Stimulated activated CD4-positive, alpha-beta T cell treated with anti-CD3 and anti-CD28 coated beads, Interleukin-2, amount 100 ng/mL, for 24 hours (primary cell): ENCODE measurements around the gene IDI2.

ENCODE experiments used
- DNase-seq, 2 donors: peaks; one replicate each; pipeline ENCODE4 v3.0.0-alpha.2; 2020

Gene IDI2

DNA sequence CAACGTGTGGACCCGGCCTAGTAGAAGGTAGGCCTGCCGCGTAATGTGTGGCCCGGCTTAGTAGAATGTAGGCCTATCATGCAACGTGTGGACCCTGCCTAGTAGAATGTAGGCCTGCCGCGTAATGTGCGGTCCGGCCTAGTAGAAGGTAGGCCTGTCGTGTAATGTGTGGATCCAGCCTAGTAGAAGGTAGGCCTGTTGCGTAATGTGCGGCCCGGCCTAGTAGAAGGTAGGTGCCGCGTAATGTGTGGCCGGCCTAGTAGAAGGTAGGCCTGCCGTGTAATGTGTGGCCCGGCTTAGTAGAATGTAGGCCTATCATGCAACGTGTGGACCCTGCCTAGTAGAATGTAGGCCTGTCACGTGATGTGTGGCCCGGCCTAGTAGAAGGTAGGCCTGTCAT, 49.3 kb downstream of the IDI2 start:
- DNase-seq: no peak

DNA sequence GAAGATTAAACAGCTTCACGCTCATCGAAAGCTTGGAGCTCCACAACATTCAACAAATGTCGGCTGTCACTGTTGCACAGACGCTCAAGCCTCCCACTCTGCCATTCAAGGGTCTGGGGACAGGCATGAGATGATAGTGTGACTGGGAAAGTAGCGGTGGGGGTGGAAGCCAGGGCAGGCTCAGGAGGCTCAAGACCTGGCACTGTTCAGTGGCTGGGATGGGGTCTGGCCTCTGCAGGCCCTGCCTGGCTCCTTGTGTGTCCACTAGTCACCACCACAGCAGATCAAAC, 50.9 kb downstream of the IDI2 start:
- DNase-seq: no peak

DNA sequence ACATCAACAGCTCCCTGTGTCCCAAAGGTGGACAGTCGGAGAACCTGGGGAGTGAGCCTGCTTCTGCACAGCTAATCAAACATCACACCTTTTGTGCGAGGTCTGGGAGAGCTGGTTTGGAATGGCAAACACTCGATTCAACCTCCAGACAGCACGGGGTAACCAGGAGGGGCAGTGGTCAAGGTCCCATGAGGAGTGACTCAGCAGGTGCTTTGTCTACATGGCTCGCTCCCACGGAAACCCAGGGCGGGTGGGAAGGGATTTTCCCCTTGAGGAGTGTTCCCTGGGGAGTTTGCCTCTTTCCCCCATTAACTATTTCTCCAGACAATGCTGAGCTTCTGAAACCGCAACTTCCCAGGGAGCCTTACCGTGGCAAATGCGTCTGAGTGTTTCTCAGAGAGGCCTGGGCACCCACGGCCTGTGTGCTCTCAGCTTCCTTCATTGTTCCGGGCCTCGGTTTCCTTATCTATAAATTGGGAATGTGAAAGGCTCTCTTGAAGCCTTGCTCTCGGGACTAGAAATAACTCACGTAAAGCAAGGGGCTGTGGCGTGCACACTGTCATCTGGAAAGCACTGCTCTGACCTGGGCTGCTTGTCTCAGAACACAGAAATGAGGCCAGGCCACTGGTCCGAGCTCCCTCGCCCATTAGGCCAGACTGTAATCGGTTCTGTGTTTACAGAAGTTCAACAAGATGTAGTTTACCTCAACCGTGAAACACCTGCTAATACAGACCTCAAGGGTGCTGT, 51.4 kb downstream of the IDI2 start:
- no peak for DNase-seq

DNA sequence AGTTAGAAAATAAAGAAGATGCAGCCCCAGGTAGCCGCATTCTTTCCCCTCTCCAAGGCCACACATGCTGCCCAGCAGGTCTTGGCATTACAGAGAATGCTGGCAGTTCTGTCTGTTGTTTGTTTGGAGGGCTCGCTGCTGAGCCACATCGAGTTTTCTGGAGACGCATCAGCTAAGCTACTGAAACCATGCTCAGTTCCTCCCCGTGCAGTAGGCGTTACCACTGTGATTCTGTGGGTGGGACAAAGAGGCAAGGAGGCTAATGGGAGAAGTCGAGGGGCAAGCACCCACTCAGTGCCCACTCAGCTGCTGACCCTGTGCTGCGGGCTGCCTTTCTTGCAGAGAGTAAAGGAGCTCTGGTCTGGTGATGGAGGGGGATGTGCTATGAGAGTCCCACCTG, 52.9 kb downstream of the IDI2 start:
- no peak for DNase-seq

DNA sequence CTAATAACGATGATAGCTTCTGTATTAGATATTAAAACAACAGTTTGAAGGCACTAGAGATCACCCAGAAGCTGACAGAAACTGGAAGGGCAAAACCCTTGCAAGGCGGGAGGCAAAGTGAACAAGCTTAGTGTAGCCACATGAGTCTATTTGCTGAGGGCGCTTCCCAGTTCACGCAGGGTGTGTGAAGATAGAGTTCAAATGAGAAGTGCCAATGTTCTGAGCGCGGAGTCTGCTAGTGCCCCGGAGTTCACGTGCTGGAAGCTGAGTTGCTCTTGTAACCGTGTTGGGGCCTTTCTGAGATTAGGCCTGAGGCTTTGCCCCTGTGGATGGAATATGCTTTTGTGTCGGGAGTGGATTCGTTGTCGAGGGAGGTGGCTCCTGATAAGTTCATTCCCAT, 54.0 kb downstream of the IDI2 start:
- DNase-seq: no peak

DNA sequence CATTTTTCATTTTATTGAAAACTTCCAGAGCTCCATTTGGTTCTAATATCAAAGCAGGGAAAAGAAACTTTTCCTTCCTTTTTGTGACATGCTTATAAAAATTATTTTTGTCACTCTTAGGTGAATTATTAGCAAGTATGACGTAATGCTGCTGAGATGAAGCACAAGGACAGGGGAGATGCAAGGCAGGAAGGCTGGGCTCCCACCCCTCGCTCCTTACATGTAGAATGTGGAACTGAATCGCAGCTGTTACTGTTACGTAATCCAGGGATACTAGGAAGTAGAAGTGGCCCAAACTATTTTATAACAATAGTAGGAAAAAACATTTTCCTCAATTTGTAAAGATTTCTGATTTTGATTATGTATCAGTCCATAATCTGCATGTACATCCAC, 54.5 kb downstream of the IDI2 start:
- DNase-seq: no peak

DNA sequence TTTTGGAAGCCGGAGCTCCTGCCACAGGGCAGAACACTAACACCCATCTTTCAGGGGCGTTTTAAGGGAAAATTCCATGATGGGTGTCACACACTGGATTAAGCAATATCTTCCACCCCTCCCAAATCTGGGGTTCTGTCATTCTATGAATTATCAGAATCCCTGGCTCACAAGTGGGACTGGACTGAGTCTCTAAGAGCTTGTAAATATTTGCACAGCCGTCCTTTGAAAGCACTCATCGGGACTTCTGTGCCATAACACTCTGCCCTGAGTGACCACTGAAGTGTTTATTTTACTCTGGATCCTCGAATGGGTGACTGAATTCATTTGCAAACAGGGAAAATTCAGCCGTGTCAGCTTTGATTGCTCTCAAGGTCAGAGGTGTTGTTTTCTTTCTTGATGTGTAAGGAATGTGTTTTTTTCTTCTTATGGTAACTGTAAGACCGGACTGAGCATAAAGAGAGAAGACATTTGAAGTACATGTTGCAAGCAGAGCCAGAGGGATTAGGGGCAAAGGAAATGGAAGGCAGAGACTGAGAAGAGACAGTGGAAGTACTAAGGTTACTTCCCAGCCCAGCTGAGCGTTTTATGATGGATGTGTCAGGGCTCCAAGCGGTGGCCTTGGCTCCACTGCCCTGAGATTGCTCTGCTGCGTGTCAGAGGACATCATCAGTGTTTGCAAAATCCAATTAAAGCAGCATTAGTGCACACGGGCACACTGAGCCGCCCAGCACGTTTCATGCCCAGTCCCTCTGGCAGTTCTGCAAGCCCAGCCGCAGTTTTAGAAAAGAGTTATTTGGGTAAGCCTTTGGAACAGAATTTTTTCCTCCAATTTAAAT, 55.1 kb downstream of the IDI2 start:
- no peak for DNase-seq

DNA sequence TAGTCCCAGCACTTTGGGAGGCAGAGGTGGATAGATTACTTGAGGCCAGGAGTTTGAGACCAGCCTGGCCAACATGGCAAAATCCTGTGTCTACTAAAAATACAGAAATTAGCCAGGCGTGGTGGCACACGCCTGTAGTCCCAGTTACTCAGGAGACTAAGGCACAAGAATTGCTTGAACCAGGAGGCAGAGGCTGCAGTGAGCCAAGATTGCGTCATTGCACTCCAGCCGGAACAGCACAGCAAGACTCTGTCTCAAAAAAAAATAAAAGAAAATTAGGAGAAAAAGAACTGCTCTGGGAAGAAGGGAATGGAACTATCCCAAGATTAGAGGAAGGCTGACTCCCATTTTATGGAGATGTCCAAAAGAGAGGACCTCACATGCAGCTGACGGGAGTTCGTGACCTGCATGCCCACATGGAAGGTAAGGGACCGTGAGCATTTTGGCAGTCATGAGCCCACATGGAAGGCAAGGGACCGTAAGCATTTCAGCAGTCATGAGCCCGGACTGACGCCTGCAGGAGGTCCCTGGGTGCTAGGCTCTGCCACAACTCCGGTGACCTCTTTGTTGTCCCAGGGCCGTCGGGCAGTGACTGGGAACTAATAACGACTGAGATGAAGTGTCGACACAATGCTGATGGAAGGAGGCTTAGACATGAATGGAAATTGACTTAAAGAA, 56.0 kb downstream of the IDI2 start:
- no peak for DNase-seq
